Lower lobe of right lung (tissue), 2 donors: Measurements from ENCODE around the gene AKAP1. TPM values are rescaled to one million over a fixed set of nuclear protein-coding genes. Genes with fewer than 3 reads are reported as not detected.

ENCODE experiments used
- ATAC-seq, 2 donors: fragments of 200-7000 bp; cut with Tn5 transposase; one replicate each; pipeline ENCODE4 v1.9.1; 2020 to 2022; ENCODE audit warnings: mild to moderate bottlenecking in 2 of 2, moderate library complexity in 2 of 2
- DNase-seq: peaks from one replicate; pipeline ENCODE4 v3.0.0-alpha.2; 2020
- H3K27ac ChIP-seq: fragments of 200-600 bp; one replicate; pipeline ENCODE4 v1.8.0; 2022
- H3K27me3 ChIP-seq: fragments of 200-600 bp; one replicate; pipeline ENCODE4 v1.8.0; 2022; ENCODE audit warnings: low read depth
- H3K36me3 ChIP-seq: fragments of 200-600 bp; one replicate; pipeline ENCODE4 v1.8.0; 2022; ENCODE audit warnings: mild to moderate bottlenecking
- H3K4me1 ChIP-seq: fragments of 200-600 bp; one replicate; pipeline ENCODE4 v1.8.0; 2022
- H3K4me3 ChIP-seq: fragments of 200-600 bp; one replicate; pipeline ENCODE4 v1.8.0; 2022; ENCODE audit warnings: mild to moderate bottlenecking
- H3K9me3 ChIP-seq: fragments of 200-600 bp; one replicate; pipeline ENCODE4 v1.8.0; 2022
- intact Hi-C: fragments of 100-400 bp; cut with DNase I; formaldehyde crosslinking; loops from one replicate; pipeline ENCODE4 v1.11.0; 2022
- total RNA-seq: library from RNA; stranded (reverse); fragmentation: NEBNext Ultra II Directional; extraction: Animal tissue kit (Norgen Biotek cat#: 25700); gene quantifications from one replicate; pipeline ENCODE4 v1.2.1, GENCODE V29; 2021
- TF ChIP-seq, protein P1 (sequence below): fragments of 200-600 bp; IDR thresholded peaks from one replicate; pipeline ENCODE4 v1.8.0; 2022; ENCODE audit warnings: antibody characterized with exemption, mild to moderate bottlenecking
- donor health status: DM: no; HTN: yes; CAD: no; lungs with severe emphysema.

The AKAP1 gene
- total RNA-seq, 1 donor from 2014 or later: 54.5 TPM

DNA sequence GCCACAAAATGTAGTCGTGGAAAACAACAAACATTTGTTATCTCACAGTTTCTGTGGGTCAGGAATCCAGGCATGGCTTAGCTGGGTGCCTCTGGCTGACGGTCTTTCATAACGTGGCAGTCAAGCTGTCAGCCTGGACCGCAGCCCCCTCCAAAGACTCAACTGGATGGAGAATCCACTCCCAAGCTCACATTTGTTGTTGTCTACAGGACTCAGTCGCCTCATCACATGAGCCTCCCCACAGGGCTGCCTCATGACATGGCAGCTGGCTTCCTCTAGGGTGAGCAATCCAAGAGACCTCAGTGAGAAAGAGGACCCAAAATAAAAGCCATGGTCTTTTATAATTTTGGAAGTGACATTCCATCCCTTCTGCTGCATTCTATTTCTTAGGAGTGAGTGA, 34.7 kb upstream of the AKAP1 start:
- no peak for DNase-seq
- Histone ChIP-seq H3K4me1 (peaks cover 19% of the 10 kb centered on the region), H3K9me3 (no peaks in the 10 kb centered on the region), H3K27me3 (peaks cover 14% of the 10 kb centered on the region), H3K4me3 (no peak overlapping the region), H3K36me3 (no peaks in the 10 kb centered on the region), H3K27ac (no peak overlapping the region)
- intact Hi-C loops: no loop called here
- no peak for ATAC-seq
- TF ChIP-seq, protein P1, sequence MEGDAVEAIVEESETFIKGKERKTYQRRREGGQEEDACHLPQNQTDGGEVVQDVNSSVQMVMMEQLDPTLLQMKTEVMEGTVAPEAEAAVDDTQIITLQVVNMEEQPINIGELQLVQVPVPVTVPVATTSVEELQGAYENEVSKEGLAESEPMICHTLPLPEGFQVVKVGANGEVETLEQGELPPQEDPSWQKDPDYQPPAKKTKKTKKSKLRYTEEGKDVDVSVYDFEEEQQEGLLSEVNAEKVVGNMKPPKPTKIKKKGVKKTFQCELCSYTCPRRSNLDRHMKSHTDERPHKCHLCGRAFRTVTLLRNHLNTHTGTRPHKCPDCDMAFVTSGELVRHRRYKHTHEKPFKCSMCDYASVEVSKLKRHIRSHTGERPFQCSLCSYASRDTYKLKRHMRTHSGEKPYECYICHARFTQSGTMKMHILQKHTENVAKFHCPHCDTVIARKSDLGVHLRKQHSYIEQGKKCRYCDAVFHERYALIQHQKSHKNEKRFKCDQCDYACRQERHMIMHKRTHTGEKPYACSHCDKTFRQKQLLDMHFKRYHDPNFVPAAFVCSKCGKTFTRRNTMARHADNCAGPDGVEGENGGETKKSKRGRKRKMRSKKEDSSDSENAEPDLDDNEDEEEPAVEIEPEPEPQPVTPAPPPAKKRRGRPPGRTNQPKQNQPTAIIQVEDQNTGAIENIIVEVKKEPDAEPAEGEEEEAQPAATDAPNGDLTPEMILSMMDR: no peak

GRCh38 chr17:57051886-57052361, 33.1 kb upstream of the AKAP1 start:
- intact Hi-C loops: no loop called here
- Histone ChIP-seq H3K4me1 (peaks cover 7% of the 10 kb centered on the region), H3K27me3 (no peaks in the 10 kb centered on the region), H3K4me3 (no peak overlapping the region), H3K36me3 (no peaks in the 10 kb centered on the region), H3K27ac (no peak overlapping the region), H3K9me3 (no peaks in the 10 kb centered on the region)
- TF ChIP-seq, protein P1: no peak
- ATAC-seq (no peak), DNase-seq (no peak)

GRCh38 chr17:57062865-57063264, 22.2 kb upstream of the AKAP1 start:
- DNase-seq (no peak), ATAC-seq (no peak)
- H3K4me1 ChIP-seq: no peaks in the 10 kb centered on the region
- TF ChIP-seq, protein P1: no peak
- H3K36me3 ChIP-seq: no peaks in the 10 kb centered on the region
- no peaks in the 10 kb centered on the region for H3K9me3 ChIP-seq
- intact Hi-C loops: no loop called here
- H3K27me3 ChIP-seq: no peaks in the 10 kb centered on the region
- no peak overlapping the region for H3K27ac ChIP-seq
- no peak overlapping the region for H3K4me3 ChIP-seq

GRCh38 chr17:57067162-57067561, 17.9 kb upstream of the AKAP1 start:
- Histone ChIP-seq H3K4me3 (no peak overlapping the region), H3K36me3 (no peaks in the 10 kb centered on the region), H3K27me3 (no peaks in the 10 kb centered on the region), H3K4me1 (no peaks in the 10 kb centered on the region), H3K9me3 (no peaks in the 10 kb centered on the region), H3K27ac (no peak overlapping the region)
- TF ChIP-seq, protein P1: no peak
- no peak for DNase-seq
- ATAC-seq: peak in 1 of 2 donors; percentile 11
- intact Hi-C loops: no loop called here

DNA sequence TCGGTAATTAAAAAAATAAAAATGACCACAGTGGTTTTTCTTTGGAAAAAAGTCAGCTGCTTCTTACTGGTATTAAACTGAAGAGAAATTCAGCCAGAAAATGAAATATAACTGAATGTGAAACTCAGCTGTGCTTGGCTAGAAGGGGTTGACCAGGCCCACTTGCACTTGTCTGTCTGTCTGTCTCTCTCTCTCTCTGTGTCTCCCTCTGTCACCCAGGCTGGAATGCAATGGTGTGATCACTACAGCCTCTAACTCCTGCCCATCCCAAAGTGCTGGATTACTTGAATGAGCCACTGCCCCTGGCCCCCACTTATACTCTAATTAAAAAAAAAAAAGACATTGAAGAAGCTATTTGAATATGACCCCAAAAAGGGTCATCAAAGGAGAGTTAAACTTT, 17.3 kb upstream of the AKAP1 start:
- H3K9me3 ChIP-seq: no peaks in the 10 kb centered on the region
- H3K4me3 ChIP-seq: no peak overlapping the region
- no peaks in the 10 kb centered on the region for H3K4me1 ChIP-seq
- intact Hi-C loops: no loop called here
- H3K27me3 ChIP-seq: no peaks in the 10 kb centered on the region
- no peak for ATAC-seq
- DNase-seq: no peak
- no peaks in the 10 kb centered on the region for H3K36me3 ChIP-seq
- no peak overlapping the region for H3K27ac ChIP-seq
- TF ChIP-seq, protein P1: no peak

DNA sequence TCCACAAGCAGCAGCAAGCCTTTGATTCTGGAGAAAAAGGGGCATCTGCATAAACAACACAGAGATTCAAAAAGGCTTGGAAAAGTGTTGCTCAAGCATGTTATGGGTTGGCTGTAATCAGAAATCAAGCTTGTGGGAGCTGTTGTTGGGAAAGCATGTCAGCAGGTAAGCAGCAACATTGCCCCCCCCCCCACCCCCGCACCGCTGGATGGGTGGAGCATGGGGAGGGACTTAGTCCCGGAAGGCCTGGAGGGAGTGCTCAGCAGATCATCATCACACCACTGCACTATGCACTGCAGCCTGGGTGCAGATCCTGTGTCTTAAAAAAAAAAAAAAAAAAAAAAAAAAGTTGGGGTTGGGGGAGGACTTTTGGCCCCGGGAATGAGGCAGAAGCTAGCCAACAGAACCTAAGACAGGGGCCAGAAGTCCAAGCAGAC, 16.8 kb upstream of the AKAP1 start:
- Histone ChIP-seq H3K27ac (no peak overlapping the region), H3K4me3 (no peak overlapping the region), H3K4me1 (no peaks in the 10 kb centered on the region), H3K27me3 (no peaks in the 10 kb centered on the region), H3K9me3 (no peaks in the 10 kb centered on the region), H3K36me3 (no peaks in the 10 kb centered on the region)
- peak; percentile 52 to 56 for ATAC-seq
- TF ChIP-seq, protein P1: no peak
- intact Hi-C loops: no loop called here
- no peak for DNase-seq
